Measurements from ENCODE around the gene CD44.
"Not testable (repeated sequence)": the region's sequence is repeated elsewhere in the genome, so short reads cannot be mapped to it uniquely, and the experiment has no call there.

Gene CD44

DNA sequence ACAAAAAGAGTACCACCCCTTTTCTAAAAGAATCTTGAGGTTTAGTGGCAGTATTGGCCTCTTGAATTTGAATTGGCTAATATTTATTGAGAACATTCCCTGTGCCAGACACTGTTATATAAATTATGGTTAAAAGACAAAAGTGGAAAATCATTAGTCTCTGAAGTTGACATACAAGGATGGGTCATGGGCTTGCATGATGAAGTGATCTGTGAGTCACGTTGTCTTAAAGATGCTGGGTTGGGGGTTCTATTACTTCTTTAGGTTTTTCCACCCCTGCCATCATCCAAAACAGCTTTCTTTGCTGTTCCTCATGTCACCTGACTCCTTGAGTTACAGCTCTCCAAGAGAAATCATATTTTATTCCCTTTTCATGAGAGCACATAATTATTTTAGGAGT, 85.0 kb downstream of the CD44 start:
- DNase-seq (ENCODE audit: low read depth, low spot score), result no peak
- TF ChIP-seq, protein P1, sequence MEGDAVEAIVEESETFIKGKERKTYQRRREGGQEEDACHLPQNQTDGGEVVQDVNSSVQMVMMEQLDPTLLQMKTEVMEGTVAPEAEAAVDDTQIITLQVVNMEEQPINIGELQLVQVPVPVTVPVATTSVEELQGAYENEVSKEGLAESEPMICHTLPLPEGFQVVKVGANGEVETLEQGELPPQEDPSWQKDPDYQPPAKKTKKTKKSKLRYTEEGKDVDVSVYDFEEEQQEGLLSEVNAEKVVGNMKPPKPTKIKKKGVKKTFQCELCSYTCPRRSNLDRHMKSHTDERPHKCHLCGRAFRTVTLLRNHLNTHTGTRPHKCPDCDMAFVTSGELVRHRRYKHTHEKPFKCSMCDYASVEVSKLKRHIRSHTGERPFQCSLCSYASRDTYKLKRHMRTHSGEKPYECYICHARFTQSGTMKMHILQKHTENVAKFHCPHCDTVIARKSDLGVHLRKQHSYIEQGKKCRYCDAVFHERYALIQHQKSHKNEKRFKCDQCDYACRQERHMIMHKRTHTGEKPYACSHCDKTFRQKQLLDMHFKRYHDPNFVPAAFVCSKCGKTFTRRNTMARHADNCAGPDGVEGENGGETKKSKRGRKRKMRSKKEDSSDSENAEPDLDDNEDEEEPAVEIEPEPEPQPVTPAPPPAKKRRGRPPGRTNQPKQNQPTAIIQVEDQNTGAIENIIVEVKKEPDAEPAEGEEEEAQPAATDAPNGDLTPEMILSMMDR (IDR thresholded peaks at IDR 0.05; ENCODE audit: low read depth, low read length), result no peak
- H3K4me3 ChIP-seq (ENCODE audit: low read depth, low read length), result no peak overlapping the region
- in situ Hi-C loops (cut with HindIII; ENCODE audit: low sequenced_read_pairs), result no loop called here

DNA sequence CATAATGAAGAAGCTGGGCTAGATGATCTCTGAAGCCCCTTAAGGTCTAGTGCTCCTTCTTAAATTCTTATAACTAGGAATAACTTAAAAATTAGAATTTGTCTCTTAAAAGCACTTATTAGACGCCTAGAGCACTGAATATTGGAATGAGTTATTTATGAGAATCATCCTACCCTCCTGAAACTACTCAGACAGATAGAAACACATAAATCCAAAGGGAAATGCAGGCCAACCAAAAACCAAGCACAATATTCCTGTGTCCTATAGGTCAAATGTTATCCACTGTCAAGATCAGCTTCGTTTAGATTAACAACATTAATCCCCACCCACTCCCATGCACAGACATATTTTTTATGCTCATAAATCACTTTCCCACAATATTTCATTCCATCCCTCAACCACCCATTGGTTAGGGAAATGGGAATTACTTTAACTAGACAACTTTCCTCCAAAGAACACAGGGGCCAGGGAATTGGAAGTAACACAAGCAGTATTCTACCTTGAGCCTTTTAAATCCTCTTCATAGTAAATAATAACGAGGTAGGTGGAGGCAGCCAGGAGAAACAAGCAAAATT, 87.1 kb downstream of the CD44 start:
- in situ Hi-C loops (cut with HindIII; ENCODE audit: low sequenced_read_pairs), result no loop called here
- TF ChIP-seq, protein P1 (IDR thresholded peaks at IDR 0.05; ENCODE audit: low read depth, low read length), result no peak
- H3K4me3 ChIP-seq (ENCODE audit: low read depth, low read length), result no peak overlapping the region
- no peak for DNase-seq (ENCODE audit: low read depth, low spot score)

DNA sequence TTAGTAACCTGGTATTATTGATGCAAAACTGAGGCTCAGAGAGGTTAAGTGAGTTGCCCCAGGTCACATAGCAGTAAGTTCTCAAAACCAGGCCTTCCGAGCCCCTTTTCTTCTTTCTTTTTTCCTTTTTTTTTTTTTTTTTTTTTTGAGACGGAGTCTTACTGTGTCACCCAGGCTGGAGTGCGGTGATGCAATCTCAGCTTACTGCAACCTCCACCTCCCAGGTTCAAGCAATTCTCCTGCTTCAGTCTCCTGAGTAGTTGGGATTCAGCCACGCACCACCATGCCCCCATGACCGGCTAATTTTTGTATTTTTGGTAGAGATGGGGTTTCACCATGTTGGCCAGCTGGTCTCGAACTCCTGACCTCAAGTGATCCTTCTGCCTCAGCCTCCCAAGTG, 87.8 kb downstream of the CD44 start:
- H3K4me3 ChIP-seq (ENCODE audit: low read depth, low read length); in situ Hi-C loops (cut with HindIII; ENCODE audit: low sequenced_read_pairs); DNase-seq (ENCODE audit: low read depth, low spot score): not testable (repeated sequence)

DNA sequence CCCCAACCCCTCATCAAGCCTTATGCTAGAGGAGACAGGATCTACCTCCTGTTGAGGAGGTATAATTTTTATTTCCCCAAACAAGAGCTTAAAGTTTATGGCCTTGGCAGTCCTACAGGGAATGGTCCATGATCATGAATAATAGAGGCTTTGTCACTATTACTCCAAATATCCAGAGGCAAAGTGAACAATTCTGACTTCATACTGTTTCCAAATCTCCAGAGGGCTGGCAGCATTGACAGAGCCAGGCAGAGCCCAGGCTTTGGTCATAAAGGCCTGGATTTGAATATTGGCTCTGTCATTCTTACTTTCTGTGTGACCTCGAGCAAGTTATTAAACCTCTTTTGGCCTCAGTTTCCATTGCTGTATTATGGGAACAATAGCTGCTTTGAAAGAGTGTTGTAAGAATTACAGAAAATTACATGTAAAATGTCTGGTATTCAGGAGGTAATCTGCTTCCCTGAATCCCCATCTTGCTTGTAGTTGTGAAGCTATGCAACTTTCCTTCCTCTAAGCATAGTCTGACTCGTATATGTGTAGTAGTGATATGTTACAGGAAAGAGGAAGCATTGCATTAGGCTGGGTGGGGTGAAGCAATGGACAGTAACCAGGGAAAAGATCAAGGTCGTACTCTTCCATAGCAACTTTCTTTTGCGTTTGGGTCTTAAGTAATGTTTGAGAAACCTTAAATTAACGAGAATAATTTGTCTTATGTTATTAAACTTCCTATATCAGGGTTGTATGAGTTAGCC, 88.8 kb downstream of the CD44 start:
- DNase-seq (ENCODE audit: low read depth, low spot score), result no peak
- TF ChIP-seq, protein P1 (IDR thresholded peaks at IDR 0.05; ENCODE audit: low read depth, low read length), result no peak
- H3K4me3 ChIP-seq (ENCODE audit: low read depth, low read length), result no peak overlapping the region
- in situ Hi-C loops (cut with HindIII; ENCODE audit: low sequenced_read_pairs), result no loop called here

DNA sequence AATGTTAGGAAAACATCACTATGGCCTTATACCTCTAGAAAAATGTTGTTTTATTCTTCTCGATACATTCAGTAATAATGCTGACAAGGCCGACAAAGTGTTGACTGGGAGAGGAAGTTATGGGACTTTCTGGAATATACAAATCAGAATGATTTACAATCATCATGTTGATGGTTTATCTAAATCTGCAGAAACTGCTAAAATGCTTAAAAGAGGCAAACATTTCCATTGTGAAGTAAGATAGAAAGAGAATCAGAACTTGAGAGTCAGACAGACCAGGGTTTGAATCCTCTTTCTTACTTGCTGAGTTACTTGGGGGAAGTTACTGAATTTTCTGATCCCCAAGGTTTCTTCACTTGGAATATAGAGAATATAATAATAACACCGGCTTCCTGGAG, 89.4 kb downstream of the CD44 start:
- no peak for DNase-seq (ENCODE audit: low read depth, low spot score)
- no peak overlapping the region for H3K4me3 ChIP-seq (ENCODE audit: low read depth, low read length)
- in situ Hi-C loops (cut with HindIII; ENCODE audit: low sequenced_read_pairs), result no loop called here
- TF ChIP-seq, protein P1 (IDR thresholded peaks at IDR 0.05; ENCODE audit: low read depth, low read length), result no peak

DNA sequence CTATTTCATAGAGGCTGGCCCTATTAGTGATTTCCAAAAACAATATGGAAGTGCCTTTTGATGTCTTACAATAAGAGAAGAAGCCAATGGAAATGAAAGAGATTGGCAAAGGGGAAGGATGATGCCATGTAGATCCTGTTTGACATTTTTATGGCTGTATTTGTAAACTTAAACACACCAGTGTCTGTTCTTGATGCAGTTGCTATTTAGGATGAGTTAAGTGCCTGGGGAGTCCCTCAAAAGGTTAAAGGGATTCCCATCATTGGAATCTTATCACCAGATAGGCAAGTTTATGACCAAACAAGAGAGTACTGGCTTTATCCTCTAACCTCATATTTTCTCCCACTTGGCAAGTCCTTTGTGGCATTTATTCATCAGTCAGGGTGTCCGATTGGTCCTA, 91.4 kb downstream of the CD44 start:
- DNase-seq (ENCODE audit: low read depth, low spot score), result no peak
- in situ Hi-C loops (cut with HindIII; ENCODE audit: low sequenced_read_pairs), result no loop called here
- TF ChIP-seq, protein P1 (IDR thresholded peaks at IDR 0.05; ENCODE audit: low read depth, low read length), result no peak
- no peak overlapping the region for H3K4me3 ChIP-seq (ENCODE audit: low read depth, low read length)

DNA sequence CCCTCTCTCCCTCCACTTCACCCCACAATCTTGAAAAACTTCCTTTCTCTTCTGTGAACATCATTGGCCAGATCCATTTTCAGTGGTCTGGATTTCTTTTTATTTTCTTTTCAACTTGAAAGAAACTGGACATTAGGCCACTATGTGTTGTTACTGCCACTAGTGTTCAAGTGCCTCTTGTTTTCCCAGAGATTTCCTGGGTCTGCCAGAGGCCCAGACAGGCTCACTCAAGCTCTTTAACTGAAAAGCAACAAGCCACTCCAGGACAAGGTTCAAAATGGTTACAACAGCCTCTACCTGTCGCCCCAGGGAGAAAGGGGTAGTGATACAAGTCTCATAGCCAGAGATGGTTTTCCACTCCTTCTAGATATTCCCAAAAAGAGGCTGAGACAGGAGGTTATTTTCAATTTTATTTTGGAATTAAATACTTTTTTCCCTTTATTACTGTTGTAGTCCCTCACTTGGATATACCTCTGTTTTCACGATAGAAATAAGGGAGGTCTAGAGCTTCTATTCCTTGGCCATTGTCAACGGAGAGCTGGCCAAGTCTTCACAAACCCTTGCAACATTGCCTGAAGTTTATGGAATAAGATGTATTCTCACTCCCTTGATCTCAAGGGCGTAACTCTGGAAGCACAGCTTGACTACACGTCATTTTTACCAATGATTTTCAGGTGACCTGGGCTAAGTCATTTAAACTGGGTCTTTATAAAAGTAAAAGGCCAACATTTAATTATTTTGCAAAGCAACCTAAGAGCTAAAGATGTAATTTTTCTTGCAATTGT, 92.3 kb downstream of the CD44 start:
- H3K4me3 ChIP-seq (ENCODE audit: low read depth, low read length), result no peak overlapping the region
- TF ChIP-seq, protein P1 (IDR thresholded peaks at IDR 0.05; ENCODE audit: low read depth, low read length), result no peak
- no peak for DNase-seq (ENCODE audit: low read depth, low spot score)
- in situ Hi-C loops (cut with HindIII; ENCODE audit: low sequenced_read_pairs), result no loop called here
